Neural cell (in vitro differentiated cells): ENCODE results near the gene C6orf132.

ENCODE experiments used
- CTCF ChIP-seq: fragments of 450-650 bp; IDR thresholded peaks from 2 replicates; pipeline ENCODE4 v1.5.1; 2014; ENCODE audit warnings: antibody characterized with exemption, mild to moderate bottlenecking, moderate library complexity; ENCODE audit not compliant: poor library complexity, severe bottlenecking
- EP300 ChIP-seq: fragments of 450-650 bp; conservative IDR thresholded peaks from 2 replicates; pipeline ENCODE4 v1.6.1; 2014; ENCODE audit warnings: antibody characterized with exemption, mild to moderate bottlenecking, moderate library complexity; ENCODE audit not compliant: poor library complexity, severe bottlenecking
- TAF1 ChIP-seq: IDR thresholded peaks from 2 replicates; pipeline ENCODE4 v1.6.1; 2012; ENCODE audit warnings: low read depth

GRCh38 chr6:42090819-42091717 lies 51.4 kb downstream of the C6orf132 start:
- TF ChIP-seq TAF1: no peak
- no peak for TF ChIP-seq CTCF
- no peak for TF ChIP-seq EP300
